NCI-H510A (cell line): ENCODE measurements around the gene SCD5.

Experiments
- DNase-seq: peaks from one replicate; lab custom pipeline; 2025; lab: John Stamatoyannopoulos, UW

The SCD5 gene

GRCh38 chr4:82691431-82691830, 107.2 kb downstream of the SCD5 start:
- DNase-seq, result no peak

DNA sequence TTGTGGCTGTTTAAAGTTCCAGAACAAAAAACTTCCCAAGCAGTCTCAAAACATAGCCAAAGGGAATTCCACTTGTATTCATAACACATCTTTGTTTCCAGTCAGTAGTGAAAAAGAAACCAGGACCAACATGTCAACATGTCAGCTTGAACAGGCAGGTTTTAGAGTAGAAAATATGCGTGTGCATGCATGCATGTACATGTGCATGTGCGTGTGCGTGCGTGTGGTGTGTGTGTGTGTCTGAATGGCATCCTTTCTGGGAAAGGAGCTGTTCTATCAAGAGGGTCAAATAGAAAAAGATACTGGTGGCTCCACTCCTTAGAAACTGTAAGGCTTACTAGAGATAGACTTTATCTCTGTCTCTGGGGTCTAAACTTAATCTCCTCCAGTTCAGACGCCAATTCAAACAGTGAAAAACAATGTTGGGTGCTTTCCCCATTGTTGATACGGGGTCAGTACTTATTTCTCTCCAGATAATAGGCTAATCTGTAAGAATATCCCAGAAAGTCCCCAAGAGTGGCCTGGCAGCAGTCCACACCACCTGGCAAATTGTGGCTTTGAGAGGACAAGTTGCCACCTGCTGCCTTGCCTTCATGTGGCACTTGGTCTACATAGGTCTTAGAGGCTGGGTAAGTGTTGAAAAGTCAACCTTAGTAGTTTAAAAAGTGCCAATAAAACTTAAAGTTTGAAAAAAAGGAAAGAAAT, 110.4 kb downstream of the SCD5 start:
- no peak for DNase-seq

- no peak for DNase-seq
These were observed 111.1 kb downstream of the SCD5 start for GRCh38 chr4:82687531-82687930.

- no peak for DNase-seq
These were observed 116.8 kb downstream of the SCD5 start for GRCh38 chr4:82681754-82682153.

- DNase-seq, result no peak
These were observed 117.8 kb downstream of the SCD5 start for GRCh38 chr4:82680834-82681233.

DNA sequence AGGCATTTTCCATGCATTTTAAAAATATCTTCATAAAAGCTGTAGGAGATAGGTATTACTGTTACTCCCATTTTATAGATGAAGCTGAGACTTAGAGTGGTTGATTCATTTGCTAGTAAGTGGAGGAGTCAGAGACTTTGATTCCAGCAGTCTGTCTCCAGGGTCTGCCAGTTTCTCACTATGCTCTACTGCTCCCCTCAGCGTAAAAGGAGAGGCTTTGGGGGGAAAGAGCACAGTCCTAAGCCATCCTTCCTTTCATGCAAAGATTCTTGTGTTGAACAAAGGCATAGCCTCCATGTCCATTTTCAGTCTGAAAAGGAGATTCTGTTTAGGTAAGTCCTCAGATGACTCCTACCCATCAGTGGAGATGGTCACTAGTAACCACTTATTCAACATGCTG, 119.1 kb downstream of the SCD5 start:
- DNase-seq, result no peak

GRCh38 chr4:82678051-82678450, 120.5 kb downstream of the SCD5 start:
- no peak for DNase-seq

GRCh38 chr4:82677327-82677726, 121.3 kb downstream of the SCD5 start:
- DNase-seq, result peak; percentile 60

DNA sequence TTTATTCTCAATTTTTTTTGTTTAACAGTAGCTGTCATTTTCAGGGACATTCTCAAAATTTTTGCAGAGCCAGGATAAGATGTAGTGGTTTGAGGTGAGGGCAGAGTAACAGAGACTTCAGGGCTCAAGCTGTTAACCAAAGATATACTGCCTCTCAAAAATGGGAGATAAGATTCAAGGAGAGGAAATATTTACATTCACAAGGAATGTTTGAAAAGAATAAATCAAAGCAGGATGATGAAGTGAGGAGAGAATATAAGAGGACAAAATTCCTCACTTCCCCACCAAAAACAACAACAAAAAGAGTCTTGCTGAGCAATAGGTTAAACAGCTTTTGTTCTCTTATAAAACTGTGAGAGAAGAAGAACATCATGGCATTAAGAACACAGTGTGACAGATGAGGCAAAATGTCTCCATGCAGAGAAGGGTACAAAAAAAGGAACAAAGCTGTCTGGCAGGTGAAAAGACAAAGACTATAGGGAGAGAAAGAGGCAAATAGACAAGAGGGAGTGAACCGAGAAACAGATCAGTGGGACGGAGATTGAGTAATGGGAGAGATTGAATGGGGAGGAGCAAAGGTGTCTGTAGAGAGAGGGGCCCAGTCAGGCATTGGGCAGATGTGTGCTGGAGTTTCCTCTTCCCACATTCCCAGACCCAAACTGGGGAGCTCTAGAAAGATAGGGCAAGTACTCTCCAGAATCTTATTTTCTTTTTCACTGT, 130.7 kb downstream of the SCD5 start:
- DNase-seq, result no peak

- DNase-seq, result no peak
These were observed 131.5 kb downstream of the SCD5 start for GRCh38 chr4:82666970-82667665.

GRCh38 chr4:82661181-82661992, 137.2 kb downstream of the SCD5 start:
- DNase-seq, result no peak

DNA sequence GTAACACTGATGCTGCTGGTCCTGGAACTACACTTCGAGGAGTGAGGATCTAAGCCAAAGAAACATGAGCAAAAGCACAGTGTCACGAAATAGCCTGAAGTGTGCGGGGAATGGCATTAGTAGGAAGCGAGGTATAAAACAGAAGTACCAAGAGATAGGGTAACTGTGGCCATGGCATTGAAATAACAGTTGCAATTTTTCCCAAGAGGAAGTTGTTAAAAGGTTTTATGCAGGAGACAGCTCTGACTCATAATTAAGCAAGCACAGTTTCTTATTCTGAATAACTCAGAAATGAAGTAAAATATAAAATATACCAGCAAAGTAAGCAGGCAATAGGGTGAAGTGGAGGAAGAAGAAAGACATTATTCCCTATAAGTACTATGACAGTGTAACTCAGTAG, 146.5 kb downstream of the SCD5 start:
- DNase-seq, result no peak

GRCh38 chr4:82650868-82651267, 147.7 kb downstream of the SCD5 start:
- no peak for DNase-seq

DNA sequence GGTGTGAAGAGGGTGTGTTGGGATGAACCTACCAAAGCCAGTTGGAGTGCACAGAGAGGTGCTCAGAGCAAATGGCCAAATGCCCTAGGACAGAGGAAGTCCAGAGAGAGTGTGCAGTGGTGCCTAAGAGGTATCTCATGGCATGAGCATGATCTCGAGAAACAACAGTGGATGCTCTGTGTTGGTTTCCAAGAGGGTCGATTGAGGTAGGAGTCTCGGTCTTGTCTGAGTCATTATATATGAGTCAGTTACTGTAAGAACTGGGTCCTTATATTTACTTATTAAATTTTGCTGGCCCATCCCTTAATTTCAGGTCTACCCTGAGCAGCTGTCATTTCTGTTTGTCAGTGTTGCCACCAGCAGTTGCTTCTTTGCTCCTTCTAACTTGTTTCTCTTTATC, 150.2 kb downstream of the SCD5 start:
- DNase-seq, result no peak

GRCh38 chr4:82645936-82646565, 152.5 kb downstream of the SCD5 start:
- no peak for DNase-seq

- DNase-seq, result no peak
These were observed 153.9 kb downstream of the SCD5 start for GRCh38 chr4:82644734-82645126.

GRCh38 chr4:82643994-82644733, 154.4 kb downstream of the SCD5 start:
- no peak for DNase-seq

GRCh38 chr4:82642331-82642730, 156.3 kb downstream of the SCD5 start:
- no peak for DNase-seq

- no peak for DNase-seq
These were observed 158.1 kb downstream of the SCD5 start for GRCh38 chr4:82640540-82640939.

DNA sequence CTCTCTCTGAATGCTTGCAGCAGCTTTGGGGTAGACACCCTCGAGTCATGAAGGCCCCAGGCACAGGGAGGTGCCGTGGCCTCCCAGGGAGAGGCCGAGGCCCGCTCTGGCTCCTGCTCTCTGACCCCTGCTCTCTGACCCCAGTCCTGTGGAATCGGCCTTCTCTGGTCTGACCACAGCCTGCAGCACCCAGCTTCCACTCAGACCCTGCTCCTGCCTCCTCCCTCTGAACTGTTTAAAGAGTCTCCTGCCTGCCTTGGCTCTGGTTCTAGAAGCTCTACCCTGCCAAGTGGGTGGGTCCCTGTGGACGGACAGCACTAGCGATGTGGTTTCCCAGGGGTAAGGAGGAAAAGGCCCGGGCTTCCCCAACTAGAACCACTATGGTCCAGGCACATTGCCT, 158.6 kb downstream of the SCD5 start:
- DNase-seq, result no peak

GRCh38 chr4:82638479-82638878, 160.1 kb downstream of the SCD5 start:
- no peak for DNase-seq
